Prostate gland (tissue), 2 donors: ENCODE measurements around the gene C1orf159. TPM values are rescaled to one million over a fixed set of nuclear protein-coding genes. Genes with fewer than 3 reads are reported as not detected.

Experiments
- DNase-seq: peaks from one replicate; pipeline ENCODE4 v3.0.0-alpha.2; 2019; ENCODE audit warnings: low spot score
- H3K27ac ChIP-seq, 2 donors: fragments of 200-600 bp; sonication (generic); 2 replicates each; pipeline ENCODE4 v1.5.1; 2017 to 2019
- H3K27me3 ChIP-seq: fragments of 200-600 bp; sonication (generic); replicated peaks from 2 replicates; pipeline ENCODE4 v1.5.1; 2019; ENCODE audit not compliant: insufficient read depth
- H3K36me3 ChIP-seq, 2 donors: fragments of 200-600 bp; sonication (generic); 1 replicate in 1 of 2; 2 replicates in 1 of 2; pipeline versions ENCODE4 v1.5.1 to v1.8.1; 2017 to 2019
- H3K4me1 ChIP-seq: fragments of 200-600 bp; sonication (generic); replicated peaks from 2 replicates; pipeline ENCODE4 v1.5.1; 2019
- H3K4me3 ChIP-seq, 2 donors: fragments of 200-600 bp; sonication (generic); 2 replicates each; pipeline ENCODE4 v1.5.1; 2017 to 2019
- H3K9me3 ChIP-seq: fragments of 200-600 bp; sonication (generic); 2 replicates; pipeline ENCODE4 v1.5.1; 2017
- CTCF ChIP-seq, 4 experiments: fragments of 200-600 bp in 2 of 4; fragments of 450-650 bp in 2 of 4; sonication (generic) in 2 of 4; IDR thresholded peaks; 1 replicate in 3 of 4; 2 replicates in 1 of 4; pipeline ENCODE4 v1.5.1; 2016 to 2019; ENCODE audit warnings: antibody characterized with exemption in 4 of 4, mild to moderate bottlenecking in 2 of 4, moderate library complexity in 2 of 4
- POLR2A ChIP-seq: fragments of 450-650 bp; IDR thresholded peaks from one replicate; pipeline ENCODE4 v1.6.1; 2016; ENCODE audit warnings: antibody characterized with exemption, mild to moderate bottlenecking
- POLR2AphosphoS5 ChIP-seq: sonication (generic); formaldehyde crosslinking; IDR thresholded peaks from one replicate; pipeline ENCODE4 v1.6.1; 2017; ENCODE audit warnings: antibody characterized with exemption
- WGBS: methylation state at CpG from one replicate; pipeline ENCODE4 v1.1.5; 2018; 5-methylcytosine and 5-hydroxymethylcytosine counted together
- intact Hi-C: fragments of 100-400 bp; cut with DNase I; formaldehyde crosslinking; loops from one replicate; pipeline ENCODE4 v1.14.2; 2022
- total RNA-seq, 2 donors: library from RNA; depleted of rRNA; stranded (reverse); fragments of >200 nt; gene quantifications; one replicate each; pipeline ENCODE4 v1.1.0, GENCODE V29; 2016

The C1orf159 gene
- total RNA-seq, 2 donors from 2014 or later, result 20.0 to 26.4 TPM

DNA sequence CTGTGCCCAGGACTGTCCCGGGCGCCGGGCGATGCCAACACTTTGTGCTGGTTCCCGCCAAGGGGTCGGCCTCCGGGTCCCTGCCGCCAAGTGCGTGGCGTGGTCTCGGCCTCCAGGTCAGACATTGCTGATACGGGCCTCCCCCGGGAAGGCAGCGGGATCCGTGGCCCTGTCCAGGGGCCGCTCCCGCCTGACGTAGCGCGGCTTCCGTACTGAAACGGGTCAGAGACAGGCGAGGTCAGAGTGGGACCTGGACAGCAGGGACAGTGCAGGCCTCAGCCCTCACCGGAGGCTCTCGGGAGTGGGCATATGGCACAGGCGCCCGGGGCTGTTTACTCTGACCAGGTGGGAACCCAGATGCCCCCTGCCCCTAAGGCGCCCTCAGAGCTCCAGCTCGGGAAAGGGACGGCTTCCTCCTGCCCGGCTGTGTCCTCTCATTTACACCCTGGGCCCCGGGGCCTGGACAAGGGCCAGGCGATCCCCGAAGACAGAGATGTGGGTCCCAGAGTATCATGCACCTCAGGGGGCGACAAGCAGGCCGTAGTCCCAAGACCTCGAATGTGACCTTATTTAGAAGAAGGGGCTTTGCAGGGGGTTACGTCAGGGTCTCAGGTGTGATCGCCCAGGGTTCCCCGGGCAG lies 33.0 kb downstream of the C1orf159 start:
- Histone ChIP-seq H3K4me3 (no peak overlapping the region), H3K27me3 (no peaks in the 10 kb centered on the region), H3K27ac (no peak overlapping the region), H3K9me3 (no peaks in the 10 kb centered on the region), H3K36me3 (no peaks in the 10 kb centered on the region), H3K4me1 (peaks cover 9% of the 10 kb centered on the region)
- WGBS, result 92% methylated on average over 35 of the region's 40 CpGs
- TF ChIP-seq CTCF (IDR thresholded peaks at IDR 0.05) (no peak), POLR2A (no peak), POLR2AphosphoS5 (no peak)
- intact Hi-C loops, result no loop called here
- DNase-seq, result no peak

DNA sequence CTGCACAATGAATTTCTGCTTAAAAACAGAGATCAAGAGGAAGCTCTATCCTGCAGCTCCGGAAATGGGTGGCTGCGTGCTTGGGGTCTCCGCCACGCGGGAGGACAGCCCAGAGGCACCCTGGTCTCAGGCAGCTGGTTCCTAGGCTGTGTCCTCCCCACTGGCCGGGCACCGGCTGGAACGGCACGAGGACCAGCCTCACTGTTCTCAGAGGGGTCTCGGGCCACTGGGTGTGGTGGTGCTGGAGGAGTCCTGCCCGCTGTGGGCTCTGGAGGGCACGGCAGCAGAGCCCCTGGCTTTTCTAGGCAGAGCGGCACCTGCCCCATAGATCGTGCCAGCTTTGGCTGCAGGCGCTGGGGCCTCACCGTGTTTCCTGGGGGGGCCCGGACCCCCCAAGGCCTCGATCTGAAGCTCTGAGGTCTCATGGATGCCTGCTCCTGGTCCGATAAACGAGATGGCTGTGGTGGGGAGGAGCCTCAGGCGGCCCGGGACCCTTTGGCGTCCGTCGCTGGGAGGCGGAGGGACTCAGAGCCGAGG lies 33.6 kb downstream of the C1orf159 start:
- Histone ChIP-seq H3K27ac (no peak overlapping the region), H3K27me3 (no peaks in the 10 kb centered on the region), H3K9me3 (no peaks in the 10 kb centered on the region), H3K4me1 (peaks cover 9% of the 10 kb centered on the region), H3K4me3 (no peak overlapping the region), H3K36me3 (no peaks in the 10 kb centered on the region)
- DNase-seq, result no peak
- TF ChIP-seq CTCF (IDR thresholded peaks at IDR 0.05) (no peak), POLR2AphosphoS5 (no peak), POLR2A (no peak)
- intact Hi-C loops, result no loop called here
- 87% methylated on average over 22 of the region's 27 CpGs for WGBS

GRCh38 chr1:1081311-1082238 lies 34.3 kb downstream of the C1orf159 start:
- DNase-seq, result no peak
- 89% methylated on average over 44 of the region's 52 CpGs for WGBS

DNA sequence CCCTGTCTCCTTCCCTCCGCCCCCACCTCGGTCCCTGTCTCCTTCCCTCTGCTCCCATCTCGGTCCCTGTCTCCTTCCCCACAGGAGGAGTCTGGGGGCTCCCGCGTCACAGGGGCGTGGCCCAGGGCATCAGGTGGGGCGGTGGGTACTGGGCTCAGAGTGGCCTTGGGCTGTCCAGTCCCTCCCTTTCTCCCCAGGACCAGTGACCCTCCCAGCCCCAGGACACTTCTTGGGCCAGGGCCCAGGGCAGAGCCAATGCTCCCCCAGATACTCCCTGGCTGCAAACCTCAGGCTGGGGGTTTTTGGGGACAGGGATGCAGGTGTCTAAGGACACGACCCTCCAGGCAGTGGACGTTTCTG lies 35.0 kb downstream of the C1orf159 start:
- 45% methylated on average over 9 of the region's 9 CpGs for WGBS
- intact Hi-C loops, result no loop called here
- TF ChIP-seq POLR2A (no peak), CTCF (IDR thresholded peaks at IDR 0.05) (no peak), POLR2AphosphoS5 (no peak)
- no peaks in the 10 kb centered on the region for H3K9me3 ChIP-seq
- DNase-seq, result no peak
- no peak overlapping the region for H3K4me3 ChIP-seq
- no peak overlapping the region for H3K27ac ChIP-seq
- no peaks in the 10 kb centered on the region for H3K27me3 ChIP-seq
- H3K36me3 ChIP-seq, result no peaks in the 10 kb centered on the region
- H3K4me1 ChIP-seq, result peaks cover 9% of the 10 kb centered on the region

More at GRCh38 chr1:1081311-1082238, 34.3 kb downstream of the C1orf159 start:
- Histone ChIP-seq H3K27ac (no peak overlapping the region), H3K4me3 (no peak overlapping the region), H3K36me3 (no peaks in the 10 kb centered on the region), H3K27me3 (no peaks in the 10 kb centered on the region), H3K9me3 (no peaks in the 10 kb centered on the region), H3K4me1 (peaks cover 9% of the 10 kb centered on the region)
- intact Hi-C loops, result no loop called here
- TF ChIP-seq CTCF (IDR thresholded peaks at IDR 0.05) (no peak), POLR2A (no peak), POLR2AphosphoS5 (no peak)
